ENCODE results near the gene NOTCH4. TPM values are rescaled to one million over a fixed set of nuclear protein-coding genes. Genes with fewer than 3 reads are reported as not detected.
A peak's percentile ranks its signal among the peaks of the same experiment; 100 is the strongest.

The NOTCH4 gene
- total and polyA plus RNA-seq, 9 of the 15 experiments (the other 6 are each of a cell fraction or from before 2014, with no cell fraction given) = 0.24 to 4.3 (median 1.7) TPM

DNA sequence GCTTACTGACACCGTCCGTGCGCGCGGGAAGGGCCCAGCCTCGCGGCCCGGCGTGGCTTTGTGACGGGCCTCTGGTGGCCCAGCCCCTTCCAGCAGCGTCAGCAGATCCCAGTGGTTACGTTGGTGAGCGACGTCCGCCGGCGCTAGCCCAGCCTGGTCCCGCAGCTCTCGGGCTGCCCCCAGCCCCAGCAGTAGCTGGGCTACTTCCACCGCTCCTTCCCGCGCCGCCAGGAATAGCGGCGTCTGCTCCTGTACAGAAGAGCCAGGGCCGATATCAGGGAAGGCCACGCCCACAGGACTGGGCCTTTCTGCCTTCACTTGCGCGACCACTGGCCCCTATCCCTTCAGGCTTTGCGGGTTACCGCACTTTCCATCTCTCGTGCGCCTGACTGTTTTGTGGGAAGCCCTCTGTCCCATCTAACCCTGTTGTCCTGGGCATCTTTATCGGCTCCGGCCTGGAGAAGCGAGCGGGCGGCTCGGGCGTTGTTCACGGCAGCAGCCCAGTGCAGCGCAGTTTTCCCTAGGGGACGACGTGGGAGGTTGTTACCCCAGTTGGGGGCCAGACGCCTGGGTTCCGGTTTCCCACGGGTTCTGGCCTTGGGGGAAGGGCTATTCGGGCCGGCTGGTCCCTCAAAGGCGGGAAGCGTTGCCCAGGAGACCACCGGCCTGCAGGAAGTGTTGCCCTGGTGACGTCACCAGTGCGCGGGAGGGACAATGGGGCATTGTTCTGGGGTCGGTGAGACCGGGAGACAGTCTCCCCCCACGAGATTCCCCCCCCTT is 27.8 kb downstream of the NOTCH4 start (continued):
- no peak for TF ChIP-seq TAL1 (IDR thresholded peaks at IDR 0.05)
- peak; percentile 96 for TF ChIP-seq POLR2B (IDR thresholded peaks at IDR 0.05; ENCODE audit: low read depth, partially characterized antibody)
- TF ChIP-seq RB1 (IDR thresholded peaks at IDR 0.05; ENCODE audit: low read depth) = peak; percentile 98
- peak; percentile 72; the same call in 1 of the 2 replicates for TF ChIP-seq FOXJ2 (tag; IDR thresholded peaks at IDR 0.05)
- TF ChIP-seq TBL1XR1 (IDR thresholded peaks at IDR 0.05; ENCODE audit: low read length in 2 of 2) = peak; percentile 31 to 66; a peak in 2 of 4 replicates
- TF ChIP-seq, protein P1, sequence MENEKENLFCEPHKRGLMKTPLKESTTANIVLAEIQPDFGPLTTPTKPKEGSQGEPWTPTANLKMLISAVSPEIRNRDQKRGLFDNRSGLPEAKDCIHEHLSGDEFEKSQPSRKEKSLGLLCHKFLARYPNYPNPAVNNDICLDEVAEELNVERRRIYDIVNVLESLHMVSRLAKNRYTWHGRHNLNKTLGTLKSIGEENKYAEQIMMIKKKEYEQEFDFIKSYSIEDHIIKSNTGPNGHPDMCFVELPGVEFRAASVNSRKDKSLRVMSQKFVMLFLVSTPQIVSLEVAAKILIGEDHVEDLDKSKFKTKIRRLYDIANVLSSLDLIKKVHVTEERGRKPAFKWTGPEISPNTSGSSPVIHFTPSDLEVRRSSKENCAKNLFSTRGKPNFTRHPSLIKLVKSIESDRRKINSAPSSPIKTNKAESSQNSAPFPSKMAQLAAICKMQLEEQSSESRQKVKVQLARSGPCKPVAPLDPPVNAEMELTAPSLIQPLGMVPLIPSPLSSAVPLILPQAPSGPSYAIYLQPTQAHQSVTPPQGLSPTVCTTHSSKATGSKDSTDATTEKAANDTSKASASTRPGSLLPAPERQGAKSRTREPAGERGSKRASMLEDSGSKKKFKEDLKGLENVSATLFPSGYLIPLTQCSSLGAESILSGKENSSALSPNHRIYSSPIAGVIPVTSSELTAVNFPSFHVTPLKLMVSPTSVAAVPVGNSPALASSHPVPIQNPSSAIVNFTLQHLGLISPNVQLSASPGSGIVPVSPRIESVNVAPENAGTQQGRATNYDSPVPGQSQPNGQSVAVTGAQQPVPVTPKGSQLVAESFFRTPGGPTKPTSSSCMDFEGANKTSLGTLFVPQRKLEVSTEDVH (IDR thresholded peaks at IDR 0.05; ENCODE audit: low read depth, partially characterized antibody) = peak; percentile 83
- peak; percentile 31; the same call in 1 of the 2 replicates for TF ChIP-seq MAFF (IDR thresholded peaks at IDR 0.05; ENCODE audit: low read length)
- peak; percentile 74 for TF ChIP-seq TAF1 (IDR thresholded peaks at IDR 0.05; ENCODE audit: control insufficient read depth, extremely low read depth, insufficient read depth, low read length, severe bottlenecking)
- TF ChIP-seq, protein P2, sequence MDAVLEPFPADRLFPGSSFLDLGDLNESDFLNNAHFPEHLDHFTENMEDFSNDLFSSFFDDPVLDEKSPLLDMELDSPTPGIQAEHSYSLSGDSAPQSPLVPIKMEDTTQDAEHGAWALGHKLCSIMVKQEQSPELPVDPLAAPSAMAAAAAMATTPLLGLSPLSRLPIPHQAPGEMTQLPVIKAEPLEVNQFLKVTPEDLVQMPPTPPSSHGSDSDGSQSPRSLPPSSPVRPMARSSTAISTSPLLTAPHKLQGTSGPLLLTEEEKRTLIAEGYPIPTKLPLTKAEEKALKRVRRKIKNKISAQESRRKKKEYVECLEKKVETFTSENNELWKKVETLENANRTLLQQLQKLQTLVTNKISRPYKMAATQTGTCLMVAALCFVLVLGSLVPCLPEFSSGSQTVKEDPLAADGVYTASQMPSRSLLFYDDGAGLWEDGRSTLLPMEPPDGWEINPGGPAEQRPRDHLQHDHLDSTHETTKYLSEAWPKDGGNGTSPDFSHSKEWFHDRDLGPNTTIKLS (IDR thresholded peaks at IDR 0.05; ENCODE audit: borderline replicate concordance, low read depth) = peak; percentile 74; the same call in 1 of the 2 replicates
- TF ChIP-seq SRSF1 (IDR thresholded peaks at IDR 0.05; ENCODE audit: low read depth, low read length) = 0 out of 2 replicates have a peak, but pooled peaks have one; percentile 57
- no peak for TF ChIP-seq TCFL5 (CRISPR knock-in tag; conservative IDR thresholded peaks at IDR 0.05)
- 0 out of 2 replicates have a peak, but pooled peaks have one; percentile 19 for TF ChIP-seq HEY1 (CRISPR knock-in tag; IDR thresholded peaks at IDR 0.05; ENCODE audit: borderline replicate concordance)
- TF ChIP-seq EGR1 (conservative IDR thresholded peaks at IDR 0.05) = peak; percentile 81
- TF ChIP-seq PPARD (CRISPR knock-in tag; IDR thresholded peaks at IDR 0.05) = no peak
- peak; percentile 74; the same call in 1 of the 2 replicates for TF ChIP-seq ELF1 (tag; IDR thresholded peaks at IDR 0.05)
- TF ChIP-seq YY1 (IDR thresholded peaks at IDR 0.05; ENCODE audit: borderline replicate concordance in 1 of 3, control insufficient read depth in 1 of 3, extremely low read depth in 1 of 3, insufficient read depth in 3 of 3, insufficient read length in 1 of 3, insufficient replicate concordance in 2 of 3, low read depth in 1 of 3, low read length in 2 of 3) = peak in 2 of 3 experiments; percentile 24 to 60
- TF ChIP-seq EP400 (IDR thresholded peaks at IDR 0.05) = peak; percentile 85
- TF ChIP-seq GABPB1 (CRISPR knock-in tag; IDR thresholded peaks at IDR 0.05) = peak; percentile 83
- peak in 1 of 2 experiments; percentile 91; a peak in 2 of 4 replicates for TF ChIP-seq CSDE1 (IDR thresholded peaks at IDR 0.05)
- TF ChIP-seq ETV5 (CRISPR knock-in tag; IDR thresholded peaks at IDR 0.05; ENCODE audit: low read depth) = peak; percentile 18; the same call in 1 of the 2 replicates
- no peak for TF ChIP-seq FOXM1 (IDR thresholded peaks at IDR 0.05; ENCODE audit: low read depth)
- peak; percentile 92; the same call in 1 of the 2 replicates for TF ChIP-seq FOXM1 (CRISPR knock-in tag; IDR thresholded peaks at IDR 0.05; ENCODE audit: low read depth)
- no peak for TF ChIP-seq ZNF143 (CRISPR knock-in tag; IDR thresholded peaks at IDR 0.05)

All from K562 (cell line).